HEK293 (cell line): ENCODE measurements around the gene RAB3GAP2.

ENCODE experiments used
- EGR2 ChIP-seq: fragments of 450-650 bp; formaldehyde crosslinking; IDR thresholded peaks from 2 replicates; pipeline ENCODE4 v1.5.1; 2016; ENCODE audit warnings: low read depth, missing biosample characterization, missing genetic modification characterization
- ZNF10 ChIP-seq: fragments of 450-650 bp; formaldehyde crosslinking; IDR thresholded peaks from 2 replicates; pipeline ENCODE4 v1.5.1; 2017; ENCODE audit warnings: missing biosample characterization, missing genetic modification characterization
- ZNF146 ChIP-seq: fragments of 450-650 bp; formaldehyde crosslinking; IDR thresholded peaks from 2 replicates; pipeline ENCODE4 v1.5.1; 2016; ENCODE audit warnings: missing biosample characterization, missing genetic modification characterization
- ZNF530 ChIP-seq: fragments of 450-650 bp; formaldehyde crosslinking; IDR thresholded peaks from 2 replicates; pipeline ENCODE4 v1.5.1; 2016; ENCODE audit warnings: low read depth, missing biosample characterization, missing genetic modification characterization
- TF ChIP-seq, protein P1 (sequence below): fragments of 450-650 bp; formaldehyde crosslinking; IDR thresholded peaks from 2 replicates; pipeline ENCODE4 v1.5.1; 2016; ENCODE audit warnings: missing biosample characterization, missing genetic modification characterization

DNA sequence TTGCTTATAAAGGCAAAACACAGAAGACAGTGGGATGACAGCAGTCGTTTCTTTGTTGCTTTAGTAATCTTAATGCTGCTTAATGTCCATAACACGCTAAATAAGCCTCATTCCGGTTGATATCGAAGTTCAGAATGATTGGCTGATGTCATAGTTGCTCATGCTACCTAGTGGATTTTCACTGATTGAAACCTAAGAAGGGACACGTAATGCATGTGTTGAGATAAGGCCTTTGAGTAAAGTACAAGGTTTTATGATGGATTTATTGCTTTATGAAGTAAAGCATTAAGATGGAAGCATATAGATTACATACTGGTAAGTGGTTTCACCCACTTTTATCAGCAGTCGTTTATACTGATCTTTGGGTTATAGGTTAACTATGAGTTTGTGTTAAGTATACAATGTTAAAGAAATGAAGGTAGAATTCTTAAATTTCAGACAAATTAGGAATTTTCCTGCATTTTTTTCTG is 153.2 kb downstream of the RAB3GAP2 start:
- TF ChIP-seq, protein P1, sequence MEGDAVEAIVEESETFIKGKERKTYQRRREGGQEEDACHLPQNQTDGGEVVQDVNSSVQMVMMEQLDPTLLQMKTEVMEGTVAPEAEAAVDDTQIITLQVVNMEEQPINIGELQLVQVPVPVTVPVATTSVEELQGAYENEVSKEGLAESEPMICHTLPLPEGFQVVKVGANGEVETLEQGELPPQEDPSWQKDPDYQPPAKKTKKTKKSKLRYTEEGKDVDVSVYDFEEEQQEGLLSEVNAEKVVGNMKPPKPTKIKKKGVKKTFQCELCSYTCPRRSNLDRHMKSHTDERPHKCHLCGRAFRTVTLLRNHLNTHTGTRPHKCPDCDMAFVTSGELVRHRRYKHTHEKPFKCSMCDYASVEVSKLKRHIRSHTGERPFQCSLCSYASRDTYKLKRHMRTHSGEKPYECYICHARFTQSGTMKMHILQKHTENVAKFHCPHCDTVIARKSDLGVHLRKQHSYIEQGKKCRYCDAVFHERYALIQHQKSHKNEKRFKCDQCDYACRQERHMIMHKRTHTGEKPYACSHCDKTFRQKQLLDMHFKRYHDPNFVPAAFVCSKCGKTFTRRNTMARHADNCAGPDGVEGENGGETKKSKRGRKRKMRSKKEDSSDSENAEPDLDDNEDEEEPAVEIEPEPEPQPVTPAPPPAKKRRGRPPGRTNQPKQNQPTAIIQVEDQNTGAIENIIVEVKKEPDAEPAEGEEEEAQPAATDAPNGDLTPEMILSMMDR = no peak
- TF ChIP-seq ZNF10 (tag by site-specific recombination) (peak; percentile 94), EGR2 (no peak), ZNF530 (no peak), ZNF146 (peak; percentile 78)
